NAMALWA (cell line): Measurements from ENCODE around the gene PHF21A.

ENCODE experiments used
- DNase-seq: peaks from one replicate; pipeline ENCODE4 v3.0.0-alpha.2; 2015; ENCODE audit warnings: low spot score

The PHF21A gene

DNA sequence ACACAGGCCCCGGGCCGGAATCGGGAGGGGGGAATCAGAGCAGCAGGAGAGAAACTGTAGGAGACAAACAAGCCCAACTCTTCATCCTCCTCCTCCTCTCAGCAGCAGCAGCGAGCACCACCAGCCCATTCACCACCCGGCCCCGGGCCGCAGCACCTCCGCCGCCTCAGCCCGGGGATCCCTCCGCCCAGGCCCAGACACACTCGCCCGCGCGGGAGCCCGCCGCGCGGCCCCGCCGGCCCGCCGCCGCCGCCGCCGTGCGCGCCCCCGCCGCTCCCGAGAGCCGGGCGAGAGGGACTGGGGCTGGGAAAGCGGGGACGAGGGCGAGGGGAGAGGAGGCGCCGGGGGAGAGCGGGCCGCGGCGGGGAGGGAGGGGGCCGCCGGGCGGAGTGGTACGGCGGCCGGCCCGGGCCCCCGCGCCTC is at the start of gene PHF21A:
Gene PHF21A (minus strand): TSS at position 154 of the 423 bp plus-strand sequence. CDS start 37,235 bp downstream, outside the sequence.
- DNase-seq: peak; percentile 89

- DNase-seq: no peak
These were observed 49.5 kb upstream of the PHF21A start for GRCh38 chr11:46170797-46171196.

GRCh38 chr11:46162700-46163099 is 41.4 kb upstream of the PHF21A start:
- DNase-seq: no peak

DNA sequence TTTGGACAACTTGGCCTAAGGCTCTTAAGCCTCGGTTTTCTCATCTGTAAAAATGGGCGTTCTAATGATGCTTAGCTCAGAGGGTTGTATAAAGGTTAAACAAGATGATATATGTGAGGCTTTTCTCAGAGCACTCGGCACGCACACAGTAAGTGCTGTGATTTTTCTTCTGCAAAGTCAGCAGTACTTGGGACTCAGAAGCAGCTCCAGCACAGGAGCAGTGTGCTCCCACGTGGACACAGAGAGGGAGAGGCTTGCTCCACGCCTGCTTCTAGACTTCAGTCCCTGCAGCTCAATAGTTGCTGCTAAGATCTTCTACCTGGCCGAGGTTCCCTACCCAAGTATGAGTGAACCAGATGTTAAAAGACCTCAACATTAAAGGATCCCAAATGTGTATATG is 39.9 kb upstream of the PHF21A start:
- DNase-seq: no peak

- DNase-seq: no peak
These were observed 38.8 kb upstream of the PHF21A start for GRCh38 chr11:46160100-46160499.

DNA sequence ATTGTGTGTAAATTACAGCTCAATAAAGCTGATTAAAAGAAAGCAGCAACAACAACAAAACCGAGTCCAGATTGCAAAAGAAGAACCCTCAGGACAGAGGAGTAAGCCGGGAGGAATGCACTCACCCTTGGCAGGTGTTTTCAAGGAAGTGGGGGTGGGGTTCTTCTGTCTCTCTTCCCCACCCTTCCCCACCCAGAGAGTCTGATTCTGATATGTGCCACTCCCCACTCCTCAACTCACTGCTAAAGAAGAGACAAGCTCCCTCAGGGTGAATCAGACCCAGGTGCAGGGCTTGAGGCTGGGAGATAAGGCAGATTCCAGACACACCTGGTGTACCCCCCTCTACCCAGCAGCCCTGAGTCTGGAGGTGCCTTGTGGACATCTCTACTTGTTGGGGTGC is 38.4 kb upstream of the PHF21A start:
- DNase-seq: no peak

GRCh38 chr11:46149826-46150225 is 28.6 kb upstream of the PHF21A start:
- no peak for DNase-seq

GRCh38 chr11:46149342-46149741 is 28.1 kb upstream of the PHF21A start:
- no peak for DNase-seq

GRCh38 chr11:46144741-46145140 is 23.5 kb upstream of the PHF21A start:
- no peak for DNase-seq

- no peak for DNase-seq
These were observed 22.0 kb upstream of the PHF21A start for GRCh38 chr11:46143049-46143806.

DNA sequence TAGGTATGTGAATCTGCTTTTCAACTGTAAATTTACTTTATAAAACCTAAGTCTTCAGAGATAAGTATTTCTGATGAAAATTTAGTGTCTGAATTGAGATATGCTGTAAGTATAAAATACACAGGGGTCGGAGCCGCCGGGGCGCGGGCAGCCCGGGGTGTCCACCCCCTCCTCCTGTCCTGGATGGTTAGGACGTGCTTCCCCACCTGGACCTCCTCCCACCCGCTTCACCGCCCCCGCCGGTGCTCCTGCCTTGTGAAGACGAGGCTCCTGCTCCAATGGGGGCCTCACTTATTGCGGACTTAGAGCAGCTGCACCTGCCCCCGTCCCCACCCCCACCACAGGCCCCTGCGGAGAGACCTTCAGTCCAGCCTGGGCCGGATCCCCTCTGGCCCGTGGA is 21.3 kb upstream of the PHF21A start:
- no peak for DNase-seq

DNA sequence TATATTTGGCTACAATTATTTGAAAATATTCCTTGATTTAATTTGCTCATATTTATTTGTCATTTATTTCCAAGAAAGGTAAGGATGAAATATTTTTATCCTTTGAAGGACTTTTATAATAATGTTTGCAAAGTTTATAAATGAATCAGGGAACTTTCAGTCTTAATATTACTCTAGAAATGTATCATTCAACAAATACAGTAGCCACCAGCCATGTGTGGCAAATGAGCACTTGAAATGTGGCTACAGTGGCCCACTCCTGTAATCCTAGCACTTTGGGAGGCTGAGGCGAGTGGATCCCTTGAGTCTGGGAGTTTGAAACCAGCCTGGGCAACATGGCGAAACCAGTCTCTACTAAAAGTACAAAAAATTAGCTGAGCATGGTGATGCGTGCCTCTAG is 20.3 kb upstream of the PHF21A start:
- DNase-seq: no peak

GRCh38 chr11:46134540-46134939 is 13.3 kb upstream of the PHF21A start:
- no peak for DNase-seq

GRCh38 chr11:46134061-46134460 is 12.8 kb upstream of the PHF21A start:
- DNase-seq: no peak

- no peak for DNase-seq
These were observed 11.9 kb upstream of the PHF21A start for GRCh38 chr11:46133119-46133518.

GRCh38 chr11:46130286-46130940 is 9.2 kb upstream of the PHF21A start:
- peak; percentile 18 for DNase-seq

DNA sequence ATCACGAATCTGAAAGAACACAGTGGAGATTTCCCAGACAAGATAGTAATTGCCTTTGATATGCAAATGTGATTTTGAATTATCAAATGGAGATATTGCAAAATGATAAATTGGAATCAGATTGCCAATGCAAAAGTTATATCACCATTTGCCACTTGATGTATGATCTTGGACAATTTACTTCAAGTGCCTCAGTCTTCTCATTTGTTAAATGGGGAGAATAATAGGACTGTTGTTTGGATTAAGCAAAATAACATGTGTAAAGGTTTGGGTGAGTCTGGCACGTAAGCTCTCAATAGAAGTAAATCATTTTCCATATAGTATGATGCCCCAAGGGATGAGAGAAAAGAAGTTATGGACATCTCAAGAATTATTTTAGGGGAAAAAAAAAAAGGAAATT is 7.9 kb upstream of the PHF21A start:
- no peak for DNase-seq

GRCh38 chr11:46127150-46127638 is 5.9 kb upstream of the PHF21A start:
- DNase-seq: peak; percentile 90

DNA sequence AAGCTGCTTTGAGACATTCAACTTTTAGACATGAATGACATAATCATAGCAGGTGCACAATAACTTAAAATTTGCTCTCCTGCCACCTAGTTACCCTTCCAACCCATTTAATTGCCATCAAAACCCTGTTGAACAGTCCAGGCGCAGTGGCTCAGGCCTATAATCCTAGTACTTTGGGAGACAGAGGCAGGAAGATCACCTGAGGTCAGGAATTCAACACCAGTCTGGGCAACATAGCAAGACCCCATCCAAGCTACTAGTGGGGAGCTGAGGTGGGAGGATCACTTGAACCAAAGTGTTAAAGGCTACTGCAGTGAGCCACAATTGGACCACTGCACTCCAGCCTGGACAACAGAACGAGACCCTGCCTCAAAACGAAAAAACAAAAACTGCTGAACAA is 4.0 kb upstream of the PHF21A start:
- no peak for DNase-seq

DNA sequence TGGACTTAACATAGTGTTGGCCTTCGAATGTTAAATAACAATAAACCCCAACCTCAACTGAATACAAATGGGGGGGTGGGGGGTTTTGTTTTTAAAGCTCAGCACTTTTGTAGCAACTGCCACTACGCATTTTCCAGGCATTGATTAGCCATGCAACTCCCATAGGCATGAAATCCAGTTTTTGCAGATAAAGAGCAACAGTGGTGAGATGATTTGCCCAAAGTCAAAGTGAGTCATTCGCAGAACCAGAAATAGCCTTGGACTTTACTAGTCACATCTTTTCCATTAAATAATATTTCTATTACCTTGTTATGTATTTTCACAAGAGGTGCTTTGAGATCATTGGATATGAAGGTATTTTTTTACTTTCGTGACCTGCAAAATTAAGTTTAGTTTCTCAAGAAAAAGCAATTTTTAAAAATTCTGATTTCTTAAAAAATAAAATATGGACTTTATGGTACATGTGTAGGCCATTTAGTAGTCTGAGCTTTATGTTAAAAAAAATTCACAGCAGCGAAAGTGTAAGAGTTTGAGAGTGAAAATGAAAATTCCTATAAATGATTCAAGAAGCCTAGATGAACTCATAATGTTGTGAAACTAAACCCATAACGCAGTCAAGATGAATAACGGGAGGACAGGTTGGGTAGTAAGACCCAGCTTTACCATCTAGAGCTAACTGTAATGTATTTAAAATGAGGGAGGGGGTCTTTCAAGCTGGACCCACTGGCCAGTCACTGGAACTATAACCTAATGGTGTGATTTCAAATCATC is 1.9 kb upstream of the PHF21A start:
- DNase-seq: no peak

- peak; percentile 88 for DNase-seq
These were observed 647 bp upstream of the PHF21A start for GRCh38 chr11:46121724-46122477.
